Caki2 (cell line): ENCODE measurements around the gene ZNF816. TPM values are rescaled to one million over a fixed set of nuclear protein-coding genes. Genes with fewer than 3 reads are reported as not detected.
"Not testable (repeated sequence)": the region's sequence is repeated elsewhere in the genome, so short reads cannot be mapped to it uniquely, and the experiment has no call there.

Experiments
- DNase-seq: peaks from one replicate; pipeline ENCODE4 v3.0.0-alpha.2; 2015; ENCODE audit warnings: low read depth
- in situ Hi-C: cut with HindIII; loops from 2 replicates; pipeline ENCODE4 v1.10.0; 2016; ENCODE audit warnings: low sequenced_read_pairs, low pct_unique_long_range_greater_than_20kb, mixed read lengths
- total RNA-seq: library from RNA; depleted of rRNA; stranded (reverse); fragments of >200 nt; shearing (Covaris generic); gene quantifications from 2 replicates; pipeline ENCODE4 v1.2.3, GENCODE V29; 2014; ENCODE audit warnings: low replicate concordance; rRNA removed

ZNF816 gene
- 10.0 and 15.9 TPM in 2 replicates for total RNA-seq

- DNase-seq: peak; percentile 91
- in situ Hi-C loops: no loop called here
Observed at GRCh38 chr19:52962394-52963246, at the start of gene ZNF816. Gene ZNF816, minus strand, starts transcription at chr19:52962881. Its CDS starts 6,792 bp downstream, at chr19:52956089.

GRCh38 chr19:53012006-53012405 lies 49.3 kb upstream of the ZNF816 start:
- in situ Hi-C loops: no loop called here
- DNase-seq: no peak

GRCh38 chr19:53010494-53010893 lies 47.8 kb upstream of the ZNF816 start:
- in situ Hi-C loops: no loop called here
- DNase-seq: no peak

- in situ Hi-C loops: no loop called here
- no peak for DNase-seq
Observed at GRCh38 chr19:53008061-53008778, 45.5 kb upstream of the ZNF816 start.

DNA sequence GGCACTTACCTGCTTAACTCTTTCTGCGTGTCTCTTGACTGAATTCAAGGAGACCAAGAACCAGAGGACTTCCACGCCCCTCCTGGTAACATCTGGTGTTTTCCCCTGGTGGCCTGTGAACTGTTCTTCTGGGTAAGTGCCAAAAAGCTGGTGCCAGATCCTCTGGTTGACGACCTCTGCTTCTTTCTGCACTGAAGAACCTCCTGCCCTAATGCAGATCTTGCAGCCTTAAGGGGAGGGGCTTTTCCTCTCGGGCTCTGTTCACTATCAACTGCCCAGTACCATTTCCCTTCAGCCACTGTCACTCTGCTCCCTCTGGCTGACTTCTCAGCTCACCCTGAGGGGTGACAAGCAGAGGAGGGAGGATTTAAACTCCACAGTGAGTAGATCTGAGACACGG lies 44.9 kb upstream of the ZNF816 start:
- in situ Hi-C loops: no loop called here
- no peak for DNase-seq

- DNase-seq: no peak
- in situ Hi-C loops: no loop called here
Observed at GRCh38 chr19:53007200-53007599, 44.5 kb upstream of the ZNF816 start.

GRCh38 chr19:53004242-53004641 lies 41.6 kb upstream of the ZNF816 start:
- in situ Hi-C loops: no loop called here
- peak; percentile 6 for DNase-seq

DNA sequence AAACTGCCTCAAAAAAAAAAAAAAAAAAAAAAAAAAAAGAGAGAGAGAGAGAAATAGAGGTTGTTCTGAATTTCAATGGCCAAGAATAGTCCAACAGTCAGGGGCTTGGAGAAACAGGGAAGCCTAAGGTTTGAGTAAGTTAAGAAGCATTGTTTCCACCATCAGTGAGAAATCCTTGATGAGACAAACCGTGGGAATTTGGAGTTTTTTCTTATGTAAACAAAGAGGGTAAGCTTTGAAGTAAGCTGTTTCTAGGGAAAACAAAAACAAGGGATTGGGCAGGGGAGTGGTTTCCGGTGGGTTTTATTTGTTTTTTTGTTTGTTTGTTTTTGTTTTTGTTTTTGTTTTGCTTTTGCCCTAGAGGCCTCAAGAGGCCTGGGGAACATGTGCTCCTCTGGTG lies 39.8 kb upstream of the ZNF816 start:
- in situ Hi-C loops: no loop called here
- DNase-seq: no peak

GRCh38 chr19:52997975-52998374 lies 35.3 kb upstream of the ZNF816 start:
- no peak for DNase-seq
- in situ Hi-C loops: no loop called here

GRCh38 chr19:52995711-52996110 lies 33.0 kb upstream of the ZNF816 start:
- in situ Hi-C loops: no loop called here
- DNase-seq: no peak

GRCh38 chr19:52993342-52994178 lies 30.9 kb upstream of the ZNF816 start:
- DNase-seq: peak; percentile 75
- in situ Hi-C loops: no loop called here

GRCh38 chr19:52992109-52993004 lies 29.7 kb upstream of the ZNF816 start:
- no peak for DNase-seq
- in situ Hi-C loops: no loop called here

- peak; percentile 60 for DNase-seq
- in situ Hi-C loops: no loop called here
Observed at GRCh38 chr19:52991484-52991883, 28.8 kb upstream of the ZNF816 start.

DNA sequence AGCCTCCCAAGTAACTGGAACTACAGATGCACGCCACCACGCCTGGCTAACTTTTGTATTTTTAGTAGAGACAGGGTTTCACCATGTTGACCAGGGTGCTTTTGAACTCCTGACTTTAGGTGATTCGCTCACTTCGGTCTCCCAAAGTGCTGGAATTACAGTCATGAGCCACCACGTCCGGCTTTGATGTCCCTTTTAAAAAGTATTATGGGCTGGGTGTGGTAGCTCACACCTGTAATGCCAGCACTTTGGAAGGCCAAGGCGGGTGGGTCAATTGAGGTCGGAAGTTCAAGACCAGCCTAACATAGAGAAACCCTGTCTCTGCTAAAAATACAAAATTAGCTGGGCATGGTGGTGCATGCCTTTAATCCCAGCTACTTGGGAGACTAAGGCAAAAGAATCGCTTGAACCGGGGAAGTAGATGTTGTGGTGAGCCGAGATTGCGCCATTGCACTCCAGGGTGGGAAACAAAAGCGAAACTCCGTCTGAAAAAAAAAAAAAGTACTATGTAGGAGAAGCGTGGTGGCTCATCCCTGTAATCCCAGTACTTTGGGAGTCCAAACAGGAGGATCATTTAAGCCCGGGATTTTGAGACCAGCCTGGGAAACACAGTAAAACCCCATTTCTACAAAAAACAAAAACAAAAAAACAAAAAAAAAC lies 28.2 kb upstream of the ZNF816 start:
- in situ Hi-C loops: no loop called here
- DNase-seq: no peak

- no peak for DNase-seq
- in situ Hi-C loops: no loop called here
Observed at GRCh38 chr19:52988506-52988905, 25.8 kb upstream of the ZNF816 start.

- in situ Hi-C loops: no loop called here
- no peak for DNase-seq
Observed at GRCh38 chr19:52987221-52987620, 24.5 kb upstream of the ZNF816 start.

GRCh38 chr19:52983167-52983566 lies 20.5 kb upstream of the ZNF816 start:
- DNase-seq, in situ Hi-C loops: not testable (repeated sequence)
